Neural cell (in vitro differentiated cells): ENCODE measurements around the gene FYCO1. TPM values are rescaled to one million over a fixed set of nuclear protein-coding genes. Genes with fewer than 3 reads are reported as not detected.

Experiments
- H2AFZ ChIP-seq: fragments of 200-600, 300-800 bp; sonication (generic), shearing (Covaris generic); 2 replicates; pipeline ENCODE4 v1.6.0; 2014; ENCODE audit warnings: low read depth, mild to moderate bottlenecking, antibody characterized with exemption, low read length, moderate library complexity
- H3F3A ChIP-seq: fragments of 200-600 bp; shearing (Covaris generic); 2 replicates; pipeline ENCODE4 v1.6.1; 2016; ENCODE audit warnings: mild to moderate bottlenecking, moderate library complexity, mixed read lengths, antibody characterized with exemption, low read length; ENCODE audit not compliant: insufficient read depth, poor library complexity, severe bottlenecking
- H3K27ac ChIP-seq: fragments of 200-600, 300-800 bp; sonication (generic), shearing (Covaris generic); 2 replicates; pipeline ENCODE4 v1.5.1; 2014; ENCODE audit warnings: mild to moderate bottlenecking, low read length, moderate library complexity
- H3K27me3 ChIP-seq: fragments of 300-800, 200-600 bp; sonication (generic), shearing (Covaris generic); 2 replicates; pipeline ENCODE4 v1.6.0; 2014; ENCODE audit warnings: mild to moderate bottlenecking, low read depth, low read length, moderate library complexity; ENCODE audit not compliant: insufficient read depth
- H3K36me3 ChIP-seq: fragments of 300-800, 200-600 bp; sonication (generic), shearing (Covaris generic); 2 replicates; pipeline ENCODE4 v1.5.1; 2014; ENCODE audit warnings: mild to moderate bottlenecking, antibody characterized with exemption, low read length, moderate library complexity; ENCODE audit not compliant: insufficient read depth
- H3K4me2 ChIP-seq: fragments of 300-800, 200-600 bp; sonication (generic), shearing (Covaris generic); 2 replicates; pipeline ENCODE4 v1.6.0; 2014; ENCODE audit warnings: mild to moderate bottlenecking, low read length
- H3K4me3 ChIP-seq: fragments of 300-800, 200-600 bp; sonication (generic), shearing (Covaris generic); 2 replicates; pipeline ENCODE4 v1.5.1; 2014; ENCODE audit warnings: mild to moderate bottlenecking, low read length, moderate library complexity
- H3K79me2 ChIP-seq: fragments of 200-600 bp; shearing (Covaris generic); replicated peaks from 2 replicates; pipeline ENCODE4 v1.6.0; 2014; ENCODE audit warnings: mild to moderate bottlenecking, low read length, moderate library complexity; ENCODE audit not compliant: insufficient read depth
- H3K9ac ChIP-seq: fragments of 300-800, 200-600 bp; sonication (generic), shearing (Covaris generic); 2 replicates; pipeline ENCODE4 v1.6.1; 2016; ENCODE audit warnings: mild to moderate bottlenecking, low read length, mixed read lengths
- H3K9me2 ChIP-seq: fragments of 200-600 bp; shearing (Covaris generic); 2 replicates; pipeline ENCODE4 v1.6.1; 2016; ENCODE audit warnings: mild to moderate bottlenecking, low read length, mixed read lengths; ENCODE audit not compliant: insufficient read depth
- H3K9me3 ChIP-seq: fragments of 200-600, 300-800 bp; sonication (generic), shearing (Covaris generic); 2 replicates; pipeline ENCODE4 v1.6.1; 2016; ENCODE audit warnings: mild to moderate bottlenecking, mixed run types, low read length, moderate library complexity, mixed read lengths
- H4K20me1 ChIP-seq: fragments of 200-600 bp; shearing (Covaris generic); 2 replicates; pipeline ENCODE4 v1.6.1; 2016; ENCODE audit warnings: mild to moderate bottlenecking, mixed run types; ENCODE audit not compliant: insufficient read depth
- EP300 ChIP-seq: fragments of 450-650 bp; conservative IDR thresholded peaks from 2 replicates; pipeline ENCODE4 v1.6.1; 2014; ENCODE audit warnings: antibody characterized with exemption, mild to moderate bottlenecking, moderate library complexity; ENCODE audit not compliant: poor library complexity, severe bottlenecking
- EZH2 ChIP-seq: fragments of 200-600, 300-800 bp; shearing (Covaris generic), sonication (generic); IDR thresholded peaks from 2 replicates; pipeline ENCODE4 v1.6.1; 2014; ENCODE audit warnings: antibody characterized with exemption, low read length, borderline replicate concordance, mild to moderate bottlenecking; ENCODE audit not compliant: insufficient read depth, poor library complexity, severe bottlenecking
- MXI1 ChIP-seq: fragments of 450-650 bp; conservative IDR thresholded peaks from 2 replicates; pipeline ENCODE4 v1.6.1; 2014; ENCODE audit warnings: antibody characterized with exemption, mild to moderate bottlenecking; ENCODE audit not compliant: poor library complexity, severe bottlenecking
- POLR2AphosphoS5 ChIP-seq: IDR thresholded peaks from 2 replicates; pipeline ENCODE4 v1.6.1; 2012
- RAD21 ChIP-seq: fragments of 450-650 bp; conservative IDR thresholded peaks from 2 replicates; pipeline ENCODE4 v1.6.1; 2014; ENCODE audit warnings: antibody characterized with exemption, mild to moderate bottlenecking, moderate library complexity
- REST ChIP-seq: IDR thresholded peaks from 2 replicates; pipeline ENCODE4 v1.6.1; 2012; ENCODE audit warnings: borderline replicate concordance
- SMC3 ChIP-seq: fragments of 450-650 bp; conservative IDR thresholded peaks from 2 replicates; pipeline ENCODE4 v1.6.1; 2014; ENCODE audit warnings: antibody characterized with exemption, mild to moderate bottlenecking, moderate library complexity; ENCODE audit not compliant: poor library complexity
- TAF1 ChIP-seq: IDR thresholded peaks from 2 replicates; pipeline ENCODE4 v1.6.1; 2012; ENCODE audit warnings: low read depth
- polyA plus RNA-seq: library from polyadenylated mRNA; depleted of rRNA; stranded (reverse); fragments of >200 nt; gene quantifications from 2 replicates; pipeline ENCODE4 v1.2.3, GENCODE V29; 2014
- TF ChIP-seq, protein P1 (sequence below): fragments of 450-650 bp; IDR thresholded peaks from 2 replicates; pipeline ENCODE4 v1.5.1; 2014; ENCODE audit warnings: antibody characterized with exemption, mild to moderate bottlenecking, moderate library complexity; ENCODE audit not compliant: poor library complexity, severe bottlenecking

Gene FYCO1
- polyA plus RNA-seq, 1 donor from 2014 or later = 0.12 TPM

GRCh38 chr3:45978006-45978761 lies 17.4 kb downstream of the FYCO1 start:
- no peak overlapping the region for H3K27ac ChIP-seq
- H3K9me2 ChIP-seq = no peaks in the 10 kb centered on the region
- H2AFZ ChIP-seq = no peak overlapping the region
- H3K4me2 ChIP-seq = no peak overlapping the region
- H3K9ac ChIP-seq = no peak overlapping the region
- H3F3A ChIP-seq = no peaks in the 10 kb centered on the region
- no peak for TF ChIP-seq SMC3
- no peak for TF ChIP-seq MXI1
- TF ChIP-seq, protein P1, sequence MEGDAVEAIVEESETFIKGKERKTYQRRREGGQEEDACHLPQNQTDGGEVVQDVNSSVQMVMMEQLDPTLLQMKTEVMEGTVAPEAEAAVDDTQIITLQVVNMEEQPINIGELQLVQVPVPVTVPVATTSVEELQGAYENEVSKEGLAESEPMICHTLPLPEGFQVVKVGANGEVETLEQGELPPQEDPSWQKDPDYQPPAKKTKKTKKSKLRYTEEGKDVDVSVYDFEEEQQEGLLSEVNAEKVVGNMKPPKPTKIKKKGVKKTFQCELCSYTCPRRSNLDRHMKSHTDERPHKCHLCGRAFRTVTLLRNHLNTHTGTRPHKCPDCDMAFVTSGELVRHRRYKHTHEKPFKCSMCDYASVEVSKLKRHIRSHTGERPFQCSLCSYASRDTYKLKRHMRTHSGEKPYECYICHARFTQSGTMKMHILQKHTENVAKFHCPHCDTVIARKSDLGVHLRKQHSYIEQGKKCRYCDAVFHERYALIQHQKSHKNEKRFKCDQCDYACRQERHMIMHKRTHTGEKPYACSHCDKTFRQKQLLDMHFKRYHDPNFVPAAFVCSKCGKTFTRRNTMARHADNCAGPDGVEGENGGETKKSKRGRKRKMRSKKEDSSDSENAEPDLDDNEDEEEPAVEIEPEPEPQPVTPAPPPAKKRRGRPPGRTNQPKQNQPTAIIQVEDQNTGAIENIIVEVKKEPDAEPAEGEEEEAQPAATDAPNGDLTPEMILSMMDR = no peak
- TF ChIP-seq TAF1 = no peak
- TF ChIP-seq POLR2AphosphoS5 = no peak
- no peak for TF ChIP-seq REST
- TF ChIP-seq EP300 = no peak
- no peak for TF ChIP-seq EZH2
- TF ChIP-seq RAD21 = no peak
- H3K9me3 ChIP-seq = no peaks in the 10 kb centered on the region
- H4K20me1 ChIP-seq = no peaks in the 10 kb centered on the region
- H3K36me3 ChIP-seq = no peaks in the 10 kb centered on the region
- no peaks in the 10 kb centered on the region for H3K79me2 ChIP-seq
- no peak overlapping the region for H3K4me3 ChIP-seq
- no peaks in the 10 kb centered on the region for H3K27me3 ChIP-seq

DNA sequence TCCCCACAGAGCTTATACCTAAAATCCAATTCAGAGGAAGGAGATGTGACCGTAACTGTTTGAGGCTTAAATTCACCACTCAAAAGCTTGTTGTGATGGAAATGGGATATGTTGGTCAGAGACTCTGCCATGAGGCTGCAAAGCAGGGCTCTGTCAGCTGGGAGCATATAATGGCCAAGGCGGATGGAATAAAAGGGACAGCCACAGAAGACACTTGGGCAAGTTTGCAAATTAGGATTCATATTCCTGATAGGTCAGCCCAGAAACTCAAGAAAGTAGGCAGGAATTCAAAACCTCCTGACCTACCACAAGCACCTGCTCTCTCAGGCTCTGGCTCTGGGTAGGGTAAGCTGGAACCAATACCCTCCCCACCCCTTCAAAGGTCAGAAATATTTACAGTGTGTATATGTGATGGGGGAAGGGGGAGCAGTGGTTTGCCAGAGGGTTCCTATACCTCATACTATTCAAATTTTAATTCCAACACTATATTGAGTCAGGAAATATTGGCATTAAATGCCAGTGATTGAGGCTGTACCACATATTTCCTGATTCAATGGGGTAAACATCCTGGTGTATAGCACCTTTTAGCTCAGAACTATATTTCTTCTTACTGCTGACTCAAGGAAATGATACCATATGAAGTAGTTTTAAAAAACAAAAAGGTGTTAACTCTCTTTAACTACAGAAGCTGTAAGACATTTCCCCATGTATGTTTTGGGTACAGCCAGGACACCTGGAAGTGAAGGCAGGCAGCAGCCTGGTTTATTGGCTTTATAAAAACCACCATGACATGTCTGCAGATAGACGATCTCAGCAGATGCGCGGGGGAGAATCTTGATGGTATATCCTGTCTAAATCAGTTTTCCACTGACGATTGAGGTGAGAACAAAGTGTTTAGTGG lies 19.2 kb downstream of the FYCO1 start:
- no peaks in the 10 kb centered on the region for H3K27me3 ChIP-seq
- TF ChIP-seq SMC3 = no peak
- no peak for TF ChIP-seq TAF1
- no peak for TF ChIP-seq EP300
- TF ChIP-seq REST = no peak
- no peak for TF ChIP-seq EZH2
- TF ChIP-seq RAD21 = no peak
- TF ChIP-seq, protein P1 = no peak
- TF ChIP-seq POLR2AphosphoS5 = no peak
- no peak for TF ChIP-seq MXI1

More for the DNA sequence above, 19.2 kb downstream of the FYCO1 start:
- Histone ChIP-seq H3K9me2 (no peaks in the 10 kb centered on the region), H3K79me2 (no peaks in the 10 kb centered on the region), H3K4me3 (no peak overlapping the region), H2AFZ (no peak overlapping the region), H3F3A (no peaks in the 10 kb centered on the region), H3K9me3 (no peaks in the 10 kb centered on the region), H4K20me1 (no peaks in the 10 kb centered on the region), H3K9ac (no peak overlapping the region), H3K27ac (no peak overlapping the region), H3K36me3 (no peaks in the 10 kb centered on the region), H3K4me2 (no peak overlapping the region)
